Measurements from ENCODE around the gene MCL1.
A peak's percentile ranks its signal among the peaks of the same experiment; 100 is the strongest.

MCL1 gene

GRCh38 chr1:150537732-150538684, 41.4 kb downstream of the MCL1 start:
- peak; percentile 91 for DNase-seq (ENCODE audit: low read depth)

- peak; percentile 29 for DNase-seq (ENCODE audit: low read depth)
Observed at GRCh38 chr1:150536836-150537731, 42.3 kb downstream of the MCL1 start.

- DNase-seq (ENCODE audit: low read depth): peak; percentile 91
Observed at GRCh38 chr1:150535511-150536287, 43.7 kb downstream of the MCL1 start.

GRCh38 chr1:150534002-150534401, 45.4 kb downstream of the MCL1 start:
- DNase-seq (ENCODE audit: low read depth): no peak

DNA sequence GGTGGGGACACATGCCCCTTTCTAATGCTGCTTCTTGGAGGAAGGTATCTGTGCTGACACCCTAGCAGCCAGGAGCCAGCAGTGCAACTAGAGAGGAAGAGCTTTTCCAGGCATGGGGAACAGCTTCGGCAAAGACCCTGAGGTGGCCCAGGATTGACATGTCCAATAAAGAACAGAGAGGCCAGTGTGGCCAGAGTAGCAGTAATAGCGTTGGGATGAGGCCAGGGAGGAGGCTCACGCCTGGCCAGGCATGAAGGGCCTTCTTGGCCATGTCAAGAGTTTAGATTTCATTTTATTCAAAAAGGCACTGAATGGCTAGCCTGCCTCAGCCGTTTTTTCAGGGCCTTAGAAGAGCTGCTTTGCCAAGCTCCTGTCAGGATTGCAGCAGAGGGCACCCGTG, 46.5 kb downstream of the MCL1 start:
- DNase-seq (ENCODE audit: low read depth): no peak

DNA sequence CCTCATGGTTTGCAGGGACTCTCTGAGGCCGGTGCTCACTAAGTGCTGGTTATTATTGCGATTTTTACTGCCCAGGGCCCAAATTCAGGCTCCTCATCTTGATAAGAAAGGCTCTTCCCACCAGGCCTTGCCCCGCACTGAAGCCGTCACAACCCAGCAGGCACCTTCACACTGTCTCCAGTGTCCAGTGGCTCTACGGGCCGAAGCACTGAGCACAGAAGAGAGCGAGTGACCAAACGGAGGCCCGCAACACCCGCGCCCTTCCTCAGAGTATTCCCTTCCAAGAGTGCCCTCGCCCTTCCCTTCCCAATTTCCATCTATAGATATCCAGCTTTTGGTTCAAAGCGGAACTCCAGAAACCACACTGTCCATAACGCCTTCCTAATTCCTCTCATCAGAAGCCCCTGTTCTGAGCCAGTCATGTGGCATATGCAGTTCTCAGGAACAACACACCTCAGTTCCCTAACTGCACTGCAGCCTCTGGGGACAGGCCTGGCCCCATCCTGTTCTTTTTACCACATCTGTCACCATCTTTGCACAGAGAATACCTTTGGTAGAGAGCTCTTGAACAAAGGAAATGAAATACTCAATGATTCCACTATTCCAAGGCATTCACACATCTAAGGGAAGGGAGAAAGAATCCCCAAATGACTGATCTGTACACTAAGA, 48.8 kb downstream of the MCL1 start:
- no peak for DNase-seq (ENCODE audit: low read depth)

DNA sequence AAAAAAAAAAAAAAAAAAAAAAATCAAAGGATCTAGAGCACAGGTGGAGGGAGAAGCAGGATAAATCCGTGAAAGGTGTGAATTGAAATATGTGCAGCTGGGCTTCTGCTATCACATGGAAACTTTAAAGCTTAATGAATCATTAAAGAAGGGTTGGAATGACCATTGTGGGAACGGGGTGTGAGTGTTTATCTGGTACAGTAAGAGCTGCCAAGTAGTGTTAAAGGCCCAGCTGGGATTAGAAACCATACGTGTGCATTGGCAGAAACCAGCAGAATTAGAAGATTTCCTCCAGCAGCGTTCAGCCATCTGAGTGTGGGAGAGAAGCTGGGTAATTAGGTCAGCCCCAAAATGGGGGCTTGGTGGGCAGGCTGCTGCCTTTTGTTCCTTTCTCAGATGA, 50.4 kb downstream of the MCL1 start:
- peak; percentile 78 for DNase-seq (ENCODE audit: low read depth)

DNA sequence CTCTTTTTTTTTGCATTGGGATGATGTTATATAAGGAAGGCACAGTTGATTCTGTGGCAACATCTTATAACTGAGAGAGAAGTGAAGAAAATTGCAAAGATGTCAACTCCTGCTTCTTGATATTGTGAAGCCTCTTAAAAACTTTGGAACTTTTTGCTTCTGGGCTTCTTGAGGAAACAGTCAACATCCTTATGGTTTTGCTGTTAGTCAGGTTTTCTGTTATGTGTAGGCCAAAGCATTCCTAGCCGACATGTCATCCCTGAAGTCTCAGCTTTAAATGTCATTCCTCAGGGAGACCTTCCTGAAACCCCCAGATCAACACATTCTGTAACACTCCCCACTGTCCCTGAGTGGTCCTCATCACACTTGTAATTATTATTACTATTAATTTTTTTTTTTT, 51.2 kb downstream of the MCL1 start:
- peak; percentile 86 for DNase-seq (ENCODE audit: low read depth)

DNA sequence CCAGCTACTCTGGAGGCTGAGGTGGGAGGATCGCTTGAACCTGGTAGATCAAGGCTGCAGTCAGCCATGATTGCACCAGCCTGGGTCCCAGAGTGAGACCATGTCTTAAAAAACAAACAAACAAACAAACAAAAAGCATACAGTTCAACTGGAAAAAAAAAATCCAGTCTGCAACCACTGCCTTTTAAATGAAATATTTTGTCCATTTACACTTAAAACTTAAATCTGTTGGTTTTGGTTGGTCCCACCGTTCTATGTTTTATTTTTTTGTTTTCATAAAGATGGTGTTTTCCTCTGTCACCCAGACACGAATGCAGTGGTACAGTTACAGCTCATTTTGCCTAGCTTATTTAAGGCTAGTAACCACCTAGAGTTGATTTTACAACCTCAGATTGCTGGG, 54.1 kb downstream of the MCL1 start:
- DNase-seq (ENCODE audit: low read depth): no peak
